Measurements from ENCODE around the gene NPDC1. TPM values are rescaled to one million over a fixed set of nuclear protein-coding genes. Genes with fewer than 3 reads are reported as not detected.
"Not testable (repeated sequence)": the region's sequence is repeated elsewhere in the genome, so short reads cannot be mapped to it uniquely, and the experiment has no call there.

The NPDC1 gene
- total RNA-seq, 1 experiment from 2014 or later = 0.60 TPM

- no peak for DNase-seq (ENCODE audit: low read depth)
Observed at GRCh38 chr9:137074657-137075274, 28.8 kb upstream of the NPDC1 start.

- DNase-seq (ENCODE audit: low read depth) = no peak
Observed at GRCh38 chr9:137073992-137074399, 28.0 kb upstream of the NPDC1 start.

DNA sequence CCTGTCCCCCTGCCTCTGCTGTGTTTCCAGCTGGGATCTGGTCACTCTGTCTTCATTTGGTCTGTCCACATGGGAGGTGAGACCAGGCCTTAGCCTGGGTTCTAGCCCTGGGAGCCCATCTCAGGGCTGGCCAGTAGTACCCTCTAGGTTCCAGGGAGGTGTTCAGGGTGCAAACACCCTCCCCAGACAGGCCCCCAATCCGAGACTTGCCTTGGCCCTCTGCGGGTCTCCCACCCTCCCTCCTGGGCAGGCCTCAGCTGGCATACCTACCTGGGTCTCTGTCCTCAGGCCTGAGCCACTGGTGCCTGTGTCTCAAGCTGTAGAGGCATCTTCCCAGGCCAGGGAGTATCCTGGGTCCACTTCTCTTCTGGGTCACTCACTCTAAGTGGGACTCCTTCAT, 25.3 kb upstream of the NPDC1 start:
- no peak for DNase-seq (ENCODE audit: low read depth)

GRCh38 chr9:137070906-137071275, 24.9 kb upstream of the NPDC1 start:
- DNase-seq (ENCODE audit: low read depth) = peak; percentile 53

- peak; percentile 90 for DNase-seq (ENCODE audit: low read depth)
Observed at GRCh38 chr9:137070201-137070905, 24.4 kb upstream of the NPDC1 start, which contains the start of gene SAPCD2. Gene SAPCD2 (minus strand): TSS chr9:137070557. CDS start chr9:137070460, 97 bp downstream.

DNA sequence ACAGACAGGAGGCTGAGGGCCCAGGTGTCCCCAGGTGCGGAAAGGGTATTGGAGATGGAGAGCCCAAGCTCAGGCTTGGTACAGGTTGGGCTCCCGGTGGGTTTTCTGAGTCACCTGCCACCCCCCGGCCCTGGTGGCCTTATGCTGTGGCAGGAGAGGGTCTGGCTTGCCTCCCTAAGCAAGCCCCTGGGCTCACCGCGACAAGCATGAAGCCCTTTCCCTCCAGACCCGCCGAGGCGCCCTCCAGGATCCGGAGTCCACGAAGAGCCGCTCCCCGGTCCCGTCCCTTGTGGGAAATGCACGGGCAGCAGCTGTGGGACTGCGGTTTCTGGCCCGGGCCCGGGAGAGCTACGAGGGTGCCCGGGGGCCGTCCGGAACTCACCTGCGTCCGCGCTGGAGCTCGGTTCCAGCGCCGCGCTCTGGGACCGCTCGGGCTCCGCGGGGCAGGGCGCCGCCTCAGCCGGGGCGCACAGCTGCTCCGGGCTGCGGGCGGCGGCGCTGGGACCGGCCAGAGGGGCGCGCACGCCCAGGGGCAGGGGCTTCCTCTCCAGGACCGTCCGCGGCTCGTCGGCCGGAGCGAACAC, 23.6 kb upstream of the NPDC1 start:
- no peak for DNase-seq (ENCODE audit: low read depth)

- no peak for DNase-seq (ENCODE audit: low read depth)
Observed at GRCh38 chr9:137068539-137069507, 22.8 kb upstream of the NPDC1 start.

- peak; percentile 60 for DNase-seq (ENCODE audit: low read depth)
Observed at GRCh38 chr9:137067860-137068538, 22.0 kb upstream of the NPDC1 start.

DNA sequence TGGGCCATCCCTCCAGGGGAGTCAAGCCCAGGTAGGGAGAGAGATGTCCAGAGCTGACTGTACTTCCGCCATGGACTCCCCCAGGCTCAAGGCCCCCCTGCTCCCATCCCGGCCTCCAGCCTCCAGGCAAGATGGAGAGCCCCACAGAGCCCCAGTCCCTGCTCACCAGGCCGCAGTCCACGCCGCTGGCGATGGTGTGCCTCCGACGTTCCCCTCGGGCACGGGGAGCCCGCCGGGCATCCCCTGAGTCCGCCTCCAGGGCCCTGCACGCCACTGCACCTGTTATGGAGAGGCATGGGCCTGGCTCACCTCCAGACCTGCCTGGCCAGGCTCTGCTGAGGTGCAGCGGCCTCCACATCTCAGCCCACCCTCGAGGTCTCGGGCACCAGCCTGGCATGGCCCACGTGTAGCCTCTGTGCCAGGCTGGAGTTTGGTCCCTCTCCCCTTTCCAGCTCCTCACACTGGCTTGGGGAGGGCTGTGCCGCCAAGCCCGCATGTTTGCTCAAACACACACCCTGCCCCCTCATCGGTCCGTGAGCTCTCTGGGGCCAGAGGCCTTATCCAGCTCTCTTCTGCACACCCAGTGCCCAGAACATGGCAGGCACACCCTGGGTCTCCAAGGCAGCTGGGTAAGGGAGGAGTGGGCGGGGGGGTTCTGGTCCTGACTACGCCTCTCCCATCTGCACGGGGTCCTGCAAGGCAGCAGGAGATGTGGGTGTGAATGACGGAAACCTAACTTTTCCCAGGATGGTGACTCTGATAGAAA, 20.3 kb upstream of the NPDC1 start:
- no peak for DNase-seq (ENCODE audit: low read depth)

DNA sequence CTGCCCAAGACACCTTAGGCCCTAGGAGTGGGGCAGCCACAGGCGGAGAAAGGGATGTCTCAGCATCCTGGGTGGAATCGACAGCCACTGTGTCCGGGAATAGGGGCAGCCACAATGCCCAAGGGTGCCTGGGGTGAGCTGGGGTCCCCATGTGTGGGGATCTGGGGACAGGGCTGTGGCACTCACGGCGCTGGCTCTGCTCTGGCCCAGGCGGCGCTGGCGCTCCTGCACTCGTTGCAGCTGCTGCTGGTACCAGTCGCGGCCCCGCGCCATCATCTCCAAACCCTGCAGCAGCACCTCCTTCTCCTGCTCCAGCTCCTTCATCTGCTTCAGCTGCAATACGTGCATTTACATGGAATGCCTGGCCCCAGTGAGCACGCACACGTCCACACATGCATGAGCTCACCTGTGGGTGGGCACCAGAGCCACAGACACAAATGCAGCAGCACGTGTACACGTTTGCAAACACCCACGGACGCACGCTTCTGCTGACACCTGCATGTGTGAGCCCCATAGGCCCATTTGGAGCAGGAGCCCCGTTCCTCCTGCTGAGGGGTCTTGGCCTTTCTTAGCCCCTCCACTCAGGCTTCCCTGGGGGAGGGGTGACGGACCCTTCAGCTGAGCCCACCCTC, 19.5 kb upstream of the NPDC1 start:
- DNase-seq (ENCODE audit: low read depth) = no peak

DNA sequence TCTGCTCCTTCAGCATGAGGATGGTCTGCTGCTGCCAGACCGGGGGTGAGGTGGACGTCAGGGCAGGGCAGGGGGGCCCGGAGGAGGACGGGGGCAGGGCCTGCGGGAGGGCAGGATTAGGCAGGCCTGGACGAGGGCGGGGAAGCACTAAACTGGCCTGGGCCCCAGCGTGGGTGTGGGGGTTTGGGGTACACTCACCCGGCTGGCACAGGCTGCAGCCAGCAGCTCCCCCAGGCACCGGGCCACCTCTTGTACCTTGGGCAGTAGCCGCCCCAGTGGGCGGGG, 18.8 kb upstream of the NPDC1 start:
- DNase-seq (ENCODE audit: low read depth) = no peak

- DNase-seq (ENCODE audit: low read depth) = no peak
Observed at GRCh38 chr9:137064027-137064879, 18.3 kb upstream of the NPDC1 start.

- no peak for DNase-seq (ENCODE audit: low read depth)
Observed at GRCh38 chr9:137063311-137064026, 17.5 kb upstream of the NPDC1 start.

GRCh38 chr9:137062798-137063197, 16.8 kb upstream of the NPDC1 start:
- not testable (repeated sequence) for DNase-seq (ENCODE audit: low read depth)

GRCh38 chr9:137062384-137062783, 16.4 kb upstream of the NPDC1 start:
- no peak for DNase-seq (ENCODE audit: low read depth)

GRCh38 chr9:137058521-137059234, 12.7 kb upstream of the NPDC1 start:
- DNase-seq (ENCODE audit: low read depth) = no peak

GRCh38 chr9:137057545-137057944, 11.6 kb upstream of the NPDC1 start:
- DNase-seq (ENCODE audit: low read depth) = no peak

All from RPMI7951 (cell line).